ENCODE results near the gene TMEM132A.
A peak's percentile ranks its signal among the peaks of the same experiment; 100 is the strongest.

The TMEM132A gene

GRCh38 chr11:60887556-60887955, 36.7 kb upstream of the TMEM132A start:
- H3K9me3 ChIP-seq (ENCODE audit: low read depth, low read length), result no peaks in the 10 kb centered on the region
- DNase-seq (ENCODE audit: low read depth, low spot score), result no peak
- H3K27ac ChIP-seq, result no peak overlapping the region
- no peak overlapping the region for H3K9ac ChIP-seq (ENCODE audit: insufficient read length)
- TF ChIP-seq POLR2AphosphoS5 (IDR thresholded peaks at IDR 0.05; ENCODE audit: borderline replicate concordance, low read depth, low read length), result no peak
- H3K36me3 ChIP-seq (ENCODE audit: insufficient read depth, low read length), result peaks cover 29% of the 10 kb centered on the region
- H3K4me3 ChIP-seq, result no peak overlapping the region

- H3K9ac ChIP-seq (ENCODE audit: insufficient read length), result no peak overlapping the region
- no peak overlapping the region for H3K4me3 ChIP-seq
- no peaks in the 10 kb centered on the region for H3K9me3 ChIP-seq (ENCODE audit: low read depth, low read length)
- H3K27ac ChIP-seq, result no peak overlapping the region
- DNase-seq (ENCODE audit: low read depth, low spot score), result no peak
- TF ChIP-seq POLR2AphosphoS5 (IDR thresholded peaks at IDR 0.05; ENCODE audit: borderline replicate concordance, low read depth, low read length) (no peak), EZH2 (IDR thresholded peaks at IDR 0.05) (no peak), FOXP2 (optimal IDR thresholded peaks at IDR 0.05; ENCODE audit: control extremely low read depth, extremely low read length, insufficient read depth) (no peak)
- H3K36me3 ChIP-seq (ENCODE audit: insufficient read depth, low read length), result peaks cover 45% of the 10 kb centered on the region
Measured at GRCh38 chr11:60889869-60890311, 34.4 kb upstream of the TMEM132A start.

GRCh38 chr11:60890696-60891095, 33.6 kb upstream of the TMEM132A start:
- H3K27ac ChIP-seq, result no peak overlapping the region
- peaks cover 53% of the 10 kb centered on the region for H3K36me3 ChIP-seq (ENCODE audit: insufficient read depth, low read length)
- H3K9me3 ChIP-seq (ENCODE audit: low read depth, low read length), result no peaks in the 10 kb centered on the region
- TF ChIP-seq FOXP2 (optimal IDR thresholded peaks at IDR 0.05; ENCODE audit: control extremely low read depth, extremely low read length, insufficient read depth) (no peak), EZH2 (IDR thresholded peaks at IDR 0.05) (no peak), POLR2AphosphoS5 (IDR thresholded peaks at IDR 0.05; ENCODE audit: borderline replicate concordance, low read depth, low read length) (no peak)
- DNase-seq (ENCODE audit: low read depth, low spot score), result no peak
- no peak overlapping the region for H3K9ac ChIP-seq (ENCODE audit: insufficient read length)
- no peak overlapping the region for H3K4me3 ChIP-seq

- H3K36me3 ChIP-seq (ENCODE audit: insufficient read depth, low read length), result peaks cover 58% of the 10 kb centered on the region
- H3K4me3 ChIP-seq, result no peak overlapping the region
- no peak overlapping the region for H3K9ac ChIP-seq (ENCODE audit: insufficient read length)
- no peak overlapping the region for H3K27ac ChIP-seq
- no peak for DNase-seq (ENCODE audit: low read depth, low spot score)
- no peaks in the 10 kb centered on the region for H3K9me3 ChIP-seq (ENCODE audit: low read depth, low read length)
- TF ChIP-seq POLR2AphosphoS5 (IDR thresholded peaks at IDR 0.05; ENCODE audit: borderline replicate concordance, low read depth, low read length), result no peak
- no peak for TF ChIP-seq EZH2 (IDR thresholded peaks at IDR 0.05)
- TF ChIP-seq FOXP2 (optimal IDR thresholded peaks at IDR 0.05; ENCODE audit: control extremely low read depth, extremely low read length, insufficient read depth), result no peak
Measured at GRCh38 chr11:60891103-60891741, 33.0 kb upstream of the TMEM132A start.

- Histone ChIP-seq H3K4me3 (no peak overlapping the region), H3K27ac (no peak overlapping the region), H3K9ac (ENCODE audit: insufficient read length) (no peak overlapping the region), H3K36me3 (ENCODE audit: insufficient read depth, low read length) (peaks cover 89% of the 10 kb centered on the region), H3K9me3 (ENCODE audit: low read depth, low read length) (no peaks in the 10 kb centered on the region)
- DNase-seq (ENCODE audit: low read depth, low spot score), result no peak
- TF ChIP-seq EZH2 (IDR thresholded peaks at IDR 0.05) (no peak), FOXP2 (optimal IDR thresholded peaks at IDR 0.05; ENCODE audit: control extremely low read depth, extremely low read length, insufficient read depth) (no peak), POLR2AphosphoS5 (IDR thresholded peaks at IDR 0.05; ENCODE audit: borderline replicate concordance, low read depth, low read length) (no peak)
Measured at GRCh38 chr11:60895687-60896086, 28.6 kb upstream of the TMEM132A start.

- Histone ChIP-seq H3K9ac (ENCODE audit: insufficient read length) (no peak overlapping the region), H3K4me3 (no peak overlapping the region), H3K9me3 (ENCODE audit: low read depth, low read length) (no peaks in the 10 kb centered on the region), H3K27ac (no peak overlapping the region), H3K36me3 (ENCODE audit: insufficient read depth, low read length) (peaks cover 91% of the 10 kb centered on the region)
- DNase-seq (ENCODE audit: low read depth, low spot score), result no peak
- TF ChIP-seq EZH2 (IDR thresholded peaks at IDR 0.05) (no peak), POLR2AphosphoS5 (IDR thresholded peaks at IDR 0.05; ENCODE audit: borderline replicate concordance, low read depth, low read length) (no peak), FOXP2 (optimal IDR thresholded peaks at IDR 0.05; ENCODE audit: control extremely low read depth, extremely low read length, insufficient read depth) (no peak)
Measured at GRCh38 chr11:60897496-60897895, 26.8 kb upstream of the TMEM132A start.

GRCh38 chr11:60899046-60899936, 25.0 kb upstream of the TMEM132A start:
- DNase-seq (ENCODE audit: low read depth, low spot score), result peak; percentile 22
- TF ChIP-seq EZH2 (IDR thresholded peaks at IDR 0.05) (no peak), FOXP2 (optimal IDR thresholded peaks at IDR 0.05; ENCODE audit: control extremely low read depth, extremely low read length, insufficient read depth) (no peak), POLR2AphosphoS5 (IDR thresholded peaks at IDR 0.05; ENCODE audit: borderline replicate concordance, low read depth, low read length) (no peak)
- Histone ChIP-seq H3K27ac (peak overlapping the region; percentile 61), H3K9me3 (ENCODE audit: low read depth, low read length) (no peaks in the 10 kb centered on the region), H3K4me3 (no peak overlapping the region), H3K36me3 (ENCODE audit: insufficient read depth, low read length) (peaks cover 97% of the 10 kb centered on the region), H3K9ac (ENCODE audit: insufficient read length) (no peak overlapping the region)

GRCh38 chr11:60899977-60900376, 24.3 kb upstream of the TMEM132A start:
- no peaks in the 10 kb centered on the region for H3K9me3 ChIP-seq (ENCODE audit: low read depth, low read length)
- peak overlapping the region; percentile 61 for H3K27ac ChIP-seq
- peaks cover 93% of the 10 kb centered on the region for H3K36me3 ChIP-seq (ENCODE audit: insufficient read depth, low read length)
- H3K9ac ChIP-seq (ENCODE audit: insufficient read length), result no peak overlapping the region
- no peak overlapping the region for H3K4me3 ChIP-seq
- no peak for TF ChIP-seq POLR2AphosphoS5 (IDR thresholded peaks at IDR 0.05; ENCODE audit: borderline replicate concordance, low read depth, low read length)
- TF ChIP-seq FOXP2 (optimal IDR thresholded peaks at IDR 0.05; ENCODE audit: control extremely low read depth, extremely low read length, insufficient read depth), result no peak
- TF ChIP-seq EZH2 (IDR thresholded peaks at IDR 0.05), result no peak
- DNase-seq (ENCODE audit: low read depth, low spot score), result no peak

Data from SK-N-MC (cell line).